ENCODE results near the gene LRRC38.
"Not testable (repeated sequence)": the region's sequence is repeated elsewhere in the genome, so short reads cannot be mapped to it uniquely, and the experiment has no call there.

LRRC38 gene

GRCh38 chr1:13513895-13514546 is at the start of gene LRRC38:
Gene LRRC38, minus strand, starts transcription at chr1:13514003. Its CDS starts 410 bp downstream, at chr1:13513593.
- no peak for FAIRE-seq

GRCh38 chr1:13562981-13563380 is 49.2 kb upstream of the LRRC38 start:
- FAIRE-seq = not testable (repeated sequence)

- FAIRE-seq = no peak
Observed at GRCh38 chr1:13560541-13560940, 46.7 kb upstream of the LRRC38 start.

- FAIRE-seq = no peak
Observed at GRCh38 chr1:13556224-13556764, 42.5 kb upstream of the LRRC38 start.

GRCh38 chr1:13554798-13555197 is 41.0 kb upstream of the LRRC38 start:
- no peak for FAIRE-seq

GRCh38 chr1:13550663-13551062 is 36.9 kb upstream of the LRRC38 start:
- FAIRE-seq = no peak

GRCh38 chr1:13549521-13549920 is 35.7 kb upstream of the LRRC38 start:
- no peak for FAIRE-seq

GRCh38 chr1:13549021-13549420 is 35.2 kb upstream of the LRRC38 start:
- no peak for FAIRE-seq

- FAIRE-seq = no peak
Observed at GRCh38 chr1:13548281-13548680, 34.5 kb upstream of the LRRC38 start.

- FAIRE-seq = no peak
Observed at GRCh38 chr1:13546791-13547190, 33.0 kb upstream of the LRRC38 start.

- no peak for FAIRE-seq
Observed at GRCh38 chr1:13544221-13544556, 30.4 kb upstream of the LRRC38 start.

- no peak for FAIRE-seq
Observed at GRCh38 chr1:13543451-13544220, 29.8 kb upstream of the LRRC38 start.

GRCh38 chr1:13541435-13542215 is 27.8 kb upstream of the LRRC38 start:
- no peak for FAIRE-seq

GRCh38 chr1:13540866-13541265 is 27.1 kb upstream of the LRRC38 start:
- FAIRE-seq = no peak

GRCh38 chr1:13539683-13540082 is 25.9 kb upstream of the LRRC38 start:
- no peak for FAIRE-seq

- FAIRE-seq = no peak
Observed at GRCh38 chr1:13538832-13539231, 25.0 kb upstream of the LRRC38 start.

GRCh38 chr1:13536571-13536970 is 22.8 kb upstream of the LRRC38 start:
- FAIRE-seq = no peak

GRCh38 chr1:13535227-13535626 is 21.4 kb upstream of the LRRC38 start:
- no peak for FAIRE-seq

GRCh38 chr1:13528320-13528719 is 14.5 kb upstream of the LRRC38 start:
- FAIRE-seq = no peak

GRCh38 chr1:13523780-13524477 is 10.1 kb upstream of the LRRC38 start:
- FAIRE-seq = no peak

GRCh38 chr1:13520985-13521384 is 7.2 kb upstream of the LRRC38 start:
- no peak for FAIRE-seq

- no peak for FAIRE-seq
Observed at GRCh38 chr1:13517193-13517812, 3.5 kb upstream of the LRRC38 start.
